ENCODE results near the gene SCAF1. TPM values are rescaled to one million over a fixed set of nuclear protein-coding genes. Genes with fewer than 3 reads are reported as not detected.

Gene SCAF1
- 10 to 100 TPM in 3 of 4 donors, 1 to 10 TPM in 1; 8.8 to 76.9 (median 11.4) TPM for total RNA-seq

- no peaks in the 10 kb centered on the region for H3K27me3 ChIP-seq
- peak within 1 kb of the TSS; percentile 91 to 98 for H3K4me3 ChIP-seq
- no peaks in the 10 kb centered on the region for H3K9me3 ChIP-seq
- TF ChIP-seq CTCF (IDR thresholded peaks at IDR 0.05) (peak in 2 of 4 experiments; percentile 22 to 24), POLR2A (IDR thresholded peaks at IDR 0.05) (peak; percentile 99)
- intact Hi-C loops (cut with DNase I; ENCODE audit: low total_unique reads) = no loop called here
- H3K27ac ChIP-seq = peak within 1 kb of the TSS; percentile 97 to 99
- peaks cover 4 to 14% of the 10 kb centered on the region in 2 donors for H3K4me1 ChIP-seq
- peak; percentile 99 for DNase-seq
- no peaks in the 10 kb centered on the region for H3K36me3 ChIP-seq
These were observed at the start of gene SCAF1 for GRCh38 chr19:49641688-49642491. TSS of gene SCAF1 (plus strand) at chr19:49642209. CDS start at chr19:49645027, 2,818 bp downstream.

- H3K4me1 ChIP-seq = peaks cover 0 to 9% of the 10 kb centered on the region in 2 donors
- no peaks in the 10 kb centered on the region for H3K27me3 ChIP-seq
- no peak for TF ChIP-seq CTCF (IDR thresholded peaks at IDR 0.05)
- TF ChIP-seq POLR2A (IDR thresholded peaks at IDR 0.05) = no peak
- peak overlapping the region; percentile 91 to 94 for H3K27ac ChIP-seq
- DNase-seq = no peak
- H3K9me3 ChIP-seq = no peaks in the 10 kb centered on the region
- H3K4me3 ChIP-seq = peak overlapping the region; percentile 71 to 94
- no peaks in the 10 kb centered on the region for H3K36me3 ChIP-seq
- intact Hi-C loops (cut with DNase I; ENCODE audit: low total_unique reads) = no loop called here
These were observed 49.4 kb upstream of the SCAF1 start for GRCh38 chr19:49592486-49593232.

- no peaks in the 10 kb centered on the region for H3K36me3 ChIP-seq
- no peaks in the 10 kb centered on the region for H3K27me3 ChIP-seq
- H3K27ac ChIP-seq = peak overlapping the region; percentile 91 to 94
- TF ChIP-seq POLR2A (IDR thresholded peaks at IDR 0.05) (no peak), CTCF (IDR thresholded peaks at IDR 0.05) (no peak)
- no peaks in the 10 kb centered on the region for H3K9me3 ChIP-seq
- intact Hi-C loops (cut with DNase I; ENCODE audit: low total_unique reads) = no loop called here
- H3K4me3 ChIP-seq = peak overlapping the region; percentile 28 to 94
- peak; percentile 94 for DNase-seq
- H3K4me1 ChIP-seq = peaks cover 0 to 9% of the 10 kb centered on the region in 2 donors
These were observed 48.5 kb upstream of the SCAF1 start for GRCh38 chr19:49593233-49594113.

GRCh38 chr19:49594157-49594992, 47.6 kb upstream of the SCAF1 start:
- DNase-seq = no peak

More at GRCh38 chr19:49594157-49594992, 47.6 kb upstream of the SCAF1 start:
- H3K36me3 ChIP-seq = no peaks in the 10 kb centered on the region
- intact Hi-C loops (cut with DNase I; ENCODE audit: low total_unique reads) = no loop called here
- peak overlapping the region; percentile 91 to 94 for H3K27ac ChIP-seq
- no peak overlapping the region for H3K4me3 ChIP-seq
- no peaks in the 10 kb centered on the region for H3K27me3 ChIP-seq
- TF ChIP-seq POLR2A (IDR thresholded peaks at IDR 0.05) (no peak), CTCF (IDR thresholded peaks at IDR 0.05) (no peak)
- H3K9me3 ChIP-seq = no peaks in the 10 kb centered on the region
- H3K4me1 ChIP-seq = peaks cover 0 to 9% of the 10 kb centered on the region in 2 donors

Measured in uterus (tissue), 4 donors.